Testis (tissue), 2 donors: Measurements from ENCODE around the gene TUBA1C.

ENCODE experiments used
- POLR2A ChIP-seq: fragments of 450-650 bp; IDR thresholded peaks from one replicate; pipeline ENCODE4 v1.6.1; 2017; ENCODE audit warnings: antibody characterized with exemption, mild to moderate bottlenecking, moderate library complexity
- TF ChIP-seq, protein P1 (sequence below), 3 experiments: fragments of 450-650 bp in 2 of 3; fragments of 200-600 bp in 1 of 3; sonication (generic) in 1 of 3; IDR thresholded peaks; one replicate each; pipeline ENCODE4 v1.5.1; 2016 to 2019; ENCODE audit warnings: antibody characterized with exemption in 3 of 3, mild to moderate bottlenecking in 2 of 3, moderate library complexity in 1 of 3

DNA sequence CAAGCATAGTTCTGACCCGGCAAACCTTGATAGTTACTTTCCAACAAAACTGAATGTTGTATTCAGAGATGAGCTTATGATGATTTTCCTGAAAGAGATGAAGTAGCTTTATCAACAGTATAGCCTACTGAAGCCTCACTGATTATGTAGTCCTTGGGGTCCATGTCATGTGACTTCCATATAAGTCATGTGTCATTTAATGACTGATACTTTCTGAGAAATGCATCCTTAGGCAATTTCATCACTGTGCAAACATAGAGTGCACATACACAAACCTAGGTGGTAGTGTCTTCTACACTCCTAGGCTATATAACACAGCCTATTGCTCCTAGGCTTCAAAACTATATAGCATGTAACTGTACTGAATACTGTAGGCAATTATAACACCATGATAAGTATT, 28.5 kb upstream of the TUBA1C start:
- TF ChIP-seq POLR2A: no peak
- TF ChIP-seq, protein P1, sequence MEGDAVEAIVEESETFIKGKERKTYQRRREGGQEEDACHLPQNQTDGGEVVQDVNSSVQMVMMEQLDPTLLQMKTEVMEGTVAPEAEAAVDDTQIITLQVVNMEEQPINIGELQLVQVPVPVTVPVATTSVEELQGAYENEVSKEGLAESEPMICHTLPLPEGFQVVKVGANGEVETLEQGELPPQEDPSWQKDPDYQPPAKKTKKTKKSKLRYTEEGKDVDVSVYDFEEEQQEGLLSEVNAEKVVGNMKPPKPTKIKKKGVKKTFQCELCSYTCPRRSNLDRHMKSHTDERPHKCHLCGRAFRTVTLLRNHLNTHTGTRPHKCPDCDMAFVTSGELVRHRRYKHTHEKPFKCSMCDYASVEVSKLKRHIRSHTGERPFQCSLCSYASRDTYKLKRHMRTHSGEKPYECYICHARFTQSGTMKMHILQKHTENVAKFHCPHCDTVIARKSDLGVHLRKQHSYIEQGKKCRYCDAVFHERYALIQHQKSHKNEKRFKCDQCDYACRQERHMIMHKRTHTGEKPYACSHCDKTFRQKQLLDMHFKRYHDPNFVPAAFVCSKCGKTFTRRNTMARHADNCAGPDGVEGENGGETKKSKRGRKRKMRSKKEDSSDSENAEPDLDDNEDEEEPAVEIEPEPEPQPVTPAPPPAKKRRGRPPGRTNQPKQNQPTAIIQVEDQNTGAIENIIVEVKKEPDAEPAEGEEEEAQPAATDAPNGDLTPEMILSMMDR (IDR thresholded peaks at IDR 0.05): no peak
